Prostate gland (tissue), 2 donors: ENCODE measurements around the gene HS3ST3A1.

ENCODE experiments used
- POLR2A ChIP-seq: fragments of 450-650 bp; IDR thresholded peaks from one replicate; pipeline ENCODE4 v1.6.1; 2016; ENCODE audit warnings: antibody characterized with exemption, mild to moderate bottlenecking
- POLR2AphosphoS5 ChIP-seq: sonication (generic); formaldehyde crosslinking; IDR thresholded peaks from one replicate; pipeline ENCODE4 v1.6.1; 2017; ENCODE audit warnings: antibody characterized with exemption
- TF ChIP-seq, protein P1 (sequence below), 4 experiments: fragments of 200-600 bp in 2 of 4; fragments of 450-650 bp in 2 of 4; sonication (generic) in 2 of 4; IDR thresholded peaks; 1 replicate in 3 of 4; 2 replicates in 1 of 4; pipeline ENCODE4 v1.5.1; 2016 to 2019; ENCODE audit warnings: antibody characterized with exemption in 4 of 4, mild to moderate bottlenecking in 2 of 4, moderate library complexity in 2 of 4

DNA sequence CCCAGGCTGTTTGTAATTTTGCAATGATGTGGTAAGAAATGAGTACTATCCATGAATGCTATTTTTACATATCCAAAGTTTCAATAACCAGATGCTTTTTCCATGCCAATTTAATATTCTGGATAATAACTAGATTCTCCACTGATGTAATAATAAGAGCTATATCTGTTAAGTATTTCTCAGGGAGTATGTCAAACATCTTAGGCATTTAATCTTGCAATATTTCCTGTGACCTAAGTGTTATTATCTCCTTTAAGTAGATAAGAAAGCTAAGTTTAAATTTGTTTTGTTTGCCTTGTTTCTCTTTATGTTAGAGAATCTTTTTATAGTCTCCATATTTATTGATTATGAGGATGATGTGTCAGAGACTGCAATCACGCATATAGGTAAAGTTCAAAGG lies 32.3 kb upstream of the HS3ST3A1 start:
- TF ChIP-seq, protein P1, sequence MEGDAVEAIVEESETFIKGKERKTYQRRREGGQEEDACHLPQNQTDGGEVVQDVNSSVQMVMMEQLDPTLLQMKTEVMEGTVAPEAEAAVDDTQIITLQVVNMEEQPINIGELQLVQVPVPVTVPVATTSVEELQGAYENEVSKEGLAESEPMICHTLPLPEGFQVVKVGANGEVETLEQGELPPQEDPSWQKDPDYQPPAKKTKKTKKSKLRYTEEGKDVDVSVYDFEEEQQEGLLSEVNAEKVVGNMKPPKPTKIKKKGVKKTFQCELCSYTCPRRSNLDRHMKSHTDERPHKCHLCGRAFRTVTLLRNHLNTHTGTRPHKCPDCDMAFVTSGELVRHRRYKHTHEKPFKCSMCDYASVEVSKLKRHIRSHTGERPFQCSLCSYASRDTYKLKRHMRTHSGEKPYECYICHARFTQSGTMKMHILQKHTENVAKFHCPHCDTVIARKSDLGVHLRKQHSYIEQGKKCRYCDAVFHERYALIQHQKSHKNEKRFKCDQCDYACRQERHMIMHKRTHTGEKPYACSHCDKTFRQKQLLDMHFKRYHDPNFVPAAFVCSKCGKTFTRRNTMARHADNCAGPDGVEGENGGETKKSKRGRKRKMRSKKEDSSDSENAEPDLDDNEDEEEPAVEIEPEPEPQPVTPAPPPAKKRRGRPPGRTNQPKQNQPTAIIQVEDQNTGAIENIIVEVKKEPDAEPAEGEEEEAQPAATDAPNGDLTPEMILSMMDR (IDR thresholded peaks at IDR 0.05), result no peak
- TF ChIP-seq POLR2A, result no peak
- TF ChIP-seq POLR2AphosphoS5, result no peak
